C4-2B (cell line): ENCODE results near the gene DEPDC7.

Source experiments
- CTCF ChIP-seq: fragments of 450-650 bp; conservative IDR thresholded peaks from 2 replicates; pipeline ENCODE4 v1.5.1; 2017; ENCODE audit warnings: mild to moderate bottlenecking
- ZFX ChIP-seq: fragments of 450-650 bp; IDR thresholded peaks from 2 replicates; pipeline ENCODE4 v1.6.1; 2017

- TF ChIP-seq CTCF = no peak
- TF ChIP-seq ZFX = no peak
Observed at GRCh38 chr11:33017965-33018364, 2.3 kb downstream of the DEPDC7 start.
